Fibroblast of peridontal ligament (primary cell): Measurements from ENCODE around the gene KIAA1549.
A peak's percentile ranks its signal among the peaks of the same experiment; 100 is the strongest.
"Not testable (repeated sequence)": the region's sequence is repeated elsewhere in the genome, so short reads cannot be mapped to it uniquely, and the experiment has no call there.

Experiments used
- DNase-seq: peaks from one replicate; pipeline ENCODE4 v3.0.0-alpha.2; 2010; ENCODE audit errors: extremely low read depth

The KIAA1549 gene

DNA sequence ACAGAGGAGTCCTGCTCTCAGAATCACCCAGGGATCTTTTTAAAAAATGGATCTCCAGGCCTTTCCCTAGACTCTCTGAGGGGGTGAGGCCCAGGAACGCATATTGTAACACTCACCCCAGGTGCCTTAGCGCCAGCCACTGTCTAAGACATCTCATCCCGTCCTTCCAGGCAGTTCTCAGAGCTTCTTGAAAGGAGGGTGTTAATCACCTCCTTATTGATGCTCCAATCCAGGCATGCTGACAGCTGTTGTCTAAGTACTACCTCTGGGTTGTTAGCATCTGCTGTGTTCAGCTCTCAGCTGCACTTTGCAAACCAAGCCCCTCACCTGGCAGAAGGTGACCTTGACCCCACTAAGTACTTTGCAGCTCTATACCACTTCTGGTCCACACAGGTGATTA is 36.0 kb downstream of the KIAA1549 start:
- DNase-seq, result no peak

DNA sequence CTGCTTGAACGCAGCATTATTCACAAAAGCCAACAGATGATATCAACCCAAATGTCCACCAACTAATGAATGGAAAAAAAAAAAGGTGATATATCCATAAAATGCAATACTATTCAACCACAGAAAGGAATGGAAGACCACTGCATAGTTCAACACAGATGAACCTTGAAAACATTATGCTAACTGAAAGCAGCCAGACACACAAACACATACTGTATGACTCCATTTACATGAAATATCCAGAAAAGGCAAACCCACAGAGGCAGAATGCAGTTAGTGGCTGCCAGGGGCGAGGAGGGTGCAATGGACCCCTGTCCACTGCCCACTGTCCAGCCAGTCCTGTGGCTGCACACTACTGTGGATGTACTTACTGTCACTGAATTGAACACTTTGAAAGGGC is 36.6 kb downstream of the KIAA1549 start:
- no peak for DNase-seq

DNA sequence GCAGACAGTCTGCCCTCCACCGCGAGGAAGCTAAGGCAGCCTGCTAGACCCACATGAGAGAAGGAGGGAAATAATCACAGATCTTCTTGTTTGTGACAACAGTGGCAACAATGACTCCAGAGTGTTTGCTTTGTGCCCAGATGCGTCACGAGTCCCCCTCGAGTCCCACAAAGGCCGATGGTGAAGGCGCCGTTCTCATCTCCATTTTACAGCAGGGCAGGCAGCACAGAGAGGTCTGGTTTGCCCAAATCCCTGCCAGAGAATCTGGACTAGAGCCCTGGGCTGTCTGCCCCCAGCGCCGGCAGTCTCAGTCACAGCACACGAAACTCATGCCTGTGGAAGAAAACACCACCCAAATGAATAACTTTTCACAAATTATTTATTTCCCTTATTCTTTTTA is 38.1 kb downstream of the KIAA1549 start:
- no peak for DNase-seq

DNA sequence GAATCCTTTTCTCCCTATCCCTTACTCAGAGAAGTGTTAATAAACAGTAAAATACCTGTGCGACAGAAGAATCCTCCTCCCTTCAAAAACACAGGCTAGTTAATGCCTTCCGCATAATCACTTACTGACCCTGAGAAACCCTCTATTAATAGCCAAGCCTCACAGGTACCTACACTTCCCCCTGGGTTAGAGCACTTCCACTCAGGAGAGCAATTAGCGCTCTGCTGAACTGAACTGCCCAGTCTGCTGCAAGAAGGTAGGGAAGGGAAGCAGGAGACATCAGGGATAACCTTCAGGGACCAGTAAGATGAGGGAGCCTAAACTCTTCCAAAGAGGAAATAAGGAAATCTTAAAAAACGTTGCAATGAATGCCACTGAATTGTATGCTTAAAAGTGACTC is 39.6 kb downstream of the KIAA1549 start:
- no peak for DNase-seq

DNA sequence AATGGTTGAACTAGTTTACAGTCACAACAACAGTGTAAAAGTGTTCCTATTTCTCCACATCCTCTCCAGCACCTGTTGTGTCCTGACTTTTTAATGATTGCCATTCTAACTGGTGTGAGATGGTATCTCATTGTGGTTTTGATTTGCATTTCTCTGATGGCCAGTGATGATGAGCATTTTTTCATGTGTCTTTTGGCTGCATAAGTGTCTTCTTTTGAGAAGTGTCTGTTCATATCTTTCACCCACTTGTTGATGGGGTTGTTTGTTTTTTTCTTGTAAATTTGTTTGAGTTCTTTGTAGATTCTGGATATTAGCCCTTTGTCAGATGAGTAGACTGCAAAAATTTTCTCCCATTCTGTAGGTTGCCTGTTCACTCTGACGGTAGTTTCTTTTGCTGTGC is 40.6 kb downstream of the KIAA1549 start:
- DNase-seq, result not testable (repeated sequence)

DNA sequence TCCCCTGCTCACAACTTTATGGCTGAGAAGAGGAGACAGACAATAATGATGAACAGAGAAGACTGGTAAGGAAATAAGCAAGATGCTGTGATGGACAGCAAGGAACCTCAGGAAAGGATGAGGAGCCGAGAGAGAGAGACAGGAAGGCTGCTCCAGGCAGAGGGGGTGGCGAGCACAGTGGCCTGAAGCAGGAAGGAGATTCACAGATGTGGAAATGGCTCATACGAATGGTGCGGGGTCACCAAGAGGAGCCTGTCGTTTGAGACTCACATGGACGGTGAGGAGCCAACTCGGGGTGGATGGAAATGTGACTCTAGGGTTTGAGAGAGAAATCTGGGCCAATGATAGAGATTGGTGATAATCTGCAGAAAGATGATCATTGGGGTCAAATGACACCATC is 43.7 kb downstream of the KIAA1549 start:
- no peak for DNase-seq

DNA sequence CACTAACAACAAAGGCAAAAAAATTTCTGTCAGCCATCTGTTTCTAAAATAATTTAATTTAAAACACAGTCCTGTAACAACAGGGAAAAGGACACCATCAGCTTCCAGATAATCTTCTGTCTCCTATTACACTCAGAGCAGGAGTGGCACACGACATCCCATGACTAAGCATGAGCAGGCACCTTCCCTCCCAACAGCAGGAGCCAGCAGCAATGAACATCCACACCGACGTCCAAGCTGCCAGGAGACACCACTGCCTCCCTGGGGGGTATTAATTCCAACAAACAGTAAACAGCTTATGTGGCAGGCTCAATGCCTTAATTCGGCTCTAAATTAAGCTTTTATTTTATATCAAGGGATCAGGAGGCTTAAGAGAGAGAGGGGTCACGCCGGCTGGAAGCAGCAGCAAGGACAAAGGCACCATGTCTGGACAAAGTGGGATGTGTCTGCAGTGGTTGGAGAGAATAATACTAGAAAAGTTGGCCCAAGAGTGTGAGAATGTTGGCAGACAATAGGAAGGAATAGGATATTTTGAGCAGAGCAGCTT is 45.7 kb downstream of the KIAA1549 start:
- DNase-seq, result peak; percentile 66

DNA sequence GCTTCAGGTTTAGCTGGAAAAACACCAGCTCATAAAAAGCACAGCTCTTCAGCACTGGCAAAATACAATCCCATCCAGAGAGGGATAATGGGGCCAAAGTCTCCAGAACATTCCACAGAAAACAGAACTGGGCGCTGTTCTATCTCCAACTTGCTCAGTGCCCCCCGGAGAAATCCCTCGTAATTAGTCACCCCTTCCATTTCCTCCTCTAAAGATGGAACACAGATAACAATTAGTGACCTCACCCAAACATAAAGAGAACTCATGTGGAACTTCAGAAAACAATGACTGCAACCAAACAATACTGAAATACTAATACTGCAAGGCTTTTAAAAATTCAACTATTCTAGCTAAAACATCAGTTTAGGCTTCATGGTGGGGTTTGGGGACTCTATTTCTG is 46.3 kb downstream of the KIAA1549 start:
- no peak for DNase-seq

DNA sequence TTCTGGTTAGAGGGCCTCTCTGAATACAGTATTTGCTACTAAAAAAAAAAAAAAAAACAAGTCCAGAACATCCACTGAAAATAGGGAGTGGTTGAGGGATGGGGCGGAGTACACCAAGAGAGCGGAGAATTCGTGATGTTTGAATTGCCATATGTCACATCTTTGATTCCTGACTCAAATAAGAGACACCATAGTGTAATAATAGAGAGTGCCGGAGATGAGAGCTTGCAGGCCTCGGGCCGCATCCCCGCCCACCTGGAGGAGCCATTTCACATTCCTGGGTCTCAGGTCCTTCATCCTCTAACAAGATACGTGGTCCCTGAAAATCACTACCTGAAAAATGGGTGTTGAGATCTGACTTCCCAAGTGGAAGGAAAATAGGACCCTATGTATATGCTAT is 46.8 kb downstream of the KIAA1549 start:
- no peak for DNase-seq

DNA sequence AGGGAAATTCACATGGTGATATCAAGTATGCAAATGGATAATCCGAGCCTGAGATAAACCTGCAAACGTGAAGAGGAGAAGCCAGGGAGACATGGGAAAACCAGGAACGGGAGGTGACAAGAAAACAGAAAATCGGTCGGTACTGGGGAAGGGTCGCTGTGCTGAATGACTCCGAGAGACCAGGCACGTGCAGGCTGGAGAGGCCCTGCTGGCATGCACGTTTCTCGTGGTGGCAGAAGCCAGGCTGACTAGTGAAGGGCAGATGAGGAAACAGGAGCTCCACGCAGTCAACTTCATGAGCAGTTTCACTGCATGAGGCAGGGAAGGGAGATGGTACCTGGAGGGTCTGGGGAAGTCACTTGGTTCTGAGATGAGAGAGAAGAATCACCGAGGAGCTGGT is 48.3 kb downstream of the KIAA1549 start:
- DNase-seq, result no peak

DNA sequence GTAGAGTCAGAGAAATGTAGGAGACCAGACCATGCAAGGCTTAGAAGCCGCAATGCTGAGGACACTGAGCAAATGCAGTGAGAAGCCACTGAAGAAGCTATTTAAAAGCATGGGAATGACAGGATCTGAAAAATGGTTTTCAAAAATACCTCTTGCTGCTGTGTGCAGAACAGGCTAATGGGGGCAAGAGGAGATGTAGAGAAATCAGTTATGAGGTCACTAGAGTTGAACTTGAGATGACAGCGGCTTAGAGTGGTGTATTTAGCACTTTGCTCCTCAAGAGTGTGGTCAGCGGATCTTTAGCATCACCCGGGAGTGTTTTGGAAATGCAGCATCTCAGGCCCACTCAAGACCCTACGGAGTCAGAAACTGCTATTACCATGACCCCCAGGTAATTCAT is 48.8 kb downstream of the KIAA1549 start:
- DNase-seq, result no peak

DNA sequence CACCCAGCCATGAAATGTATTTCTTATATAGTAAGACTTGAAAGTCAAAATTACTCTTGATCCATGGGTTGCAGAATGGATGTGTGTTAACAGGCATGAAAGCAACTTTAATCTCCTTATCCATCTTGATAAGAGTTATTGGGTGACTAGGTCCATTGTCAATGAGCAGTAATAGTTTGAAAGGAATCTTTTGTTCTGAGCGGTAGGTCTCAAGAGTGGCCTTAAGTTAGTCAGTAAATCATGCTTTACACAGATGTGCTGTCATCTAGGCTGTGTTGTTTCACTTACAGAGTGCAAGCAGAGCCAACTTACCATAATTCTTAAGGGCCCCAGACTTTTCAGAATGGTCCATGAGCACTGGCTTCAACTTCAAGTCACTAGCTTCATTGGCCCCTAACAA is 51.2 kb downstream of the KIAA1549 start:
- no peak for DNase-seq

DNA sequence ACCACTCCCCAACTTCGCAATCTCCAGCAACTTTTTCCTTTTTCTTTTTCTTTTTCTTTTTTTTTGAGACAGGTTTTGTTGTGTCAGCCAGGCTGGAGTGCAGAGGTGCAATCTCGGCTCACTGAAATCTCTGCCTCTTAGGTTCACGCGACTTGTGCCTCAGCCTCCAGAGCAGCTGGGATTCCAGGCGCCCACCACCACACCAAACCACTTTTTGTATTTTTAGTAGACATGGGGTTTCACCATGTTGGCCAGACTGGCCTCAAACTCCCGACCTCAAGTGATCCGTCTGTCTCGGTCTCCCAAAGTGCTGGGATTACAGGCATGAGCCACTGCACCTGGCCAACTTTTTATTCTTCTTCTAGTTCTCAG is 55.0 kb downstream of the KIAA1549 start:
- no peak for DNase-seq

DNA sequence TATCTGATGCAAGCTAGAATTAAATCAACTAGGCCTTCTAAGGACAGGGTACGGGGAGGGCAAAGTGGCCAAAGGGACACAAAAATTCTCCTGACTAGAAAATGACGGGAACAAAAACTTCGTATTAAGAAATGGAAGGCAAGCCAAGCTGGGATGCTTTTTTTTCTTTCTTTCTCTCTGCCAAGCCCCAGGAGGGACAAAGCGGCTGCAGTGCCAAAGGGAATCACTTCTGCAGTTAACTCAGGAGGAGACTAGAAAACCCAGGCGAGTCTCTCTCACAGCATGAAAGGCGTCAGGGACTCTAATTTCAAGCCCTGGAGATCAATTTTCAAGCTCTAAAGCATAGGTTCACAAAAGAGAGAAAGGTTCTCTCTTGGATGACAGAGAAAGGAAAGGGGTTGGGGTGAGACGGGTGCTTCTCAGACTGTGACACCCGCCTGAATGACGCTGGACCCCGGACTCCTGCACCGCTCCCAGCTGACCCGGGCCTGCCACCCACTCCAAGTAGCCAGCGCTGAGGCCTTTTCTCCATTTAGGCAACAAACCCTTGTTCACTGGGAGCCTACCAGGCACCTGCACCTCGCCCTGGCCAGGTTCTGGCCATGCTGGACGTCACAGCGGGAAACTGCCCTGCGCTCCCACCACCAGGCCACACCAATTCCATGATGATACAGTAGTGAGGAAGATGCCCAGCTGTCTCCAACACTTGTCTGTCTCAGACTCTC is 56.5 kb downstream of the KIAA1549 start:
- no peak for DNase-seq

DNA sequence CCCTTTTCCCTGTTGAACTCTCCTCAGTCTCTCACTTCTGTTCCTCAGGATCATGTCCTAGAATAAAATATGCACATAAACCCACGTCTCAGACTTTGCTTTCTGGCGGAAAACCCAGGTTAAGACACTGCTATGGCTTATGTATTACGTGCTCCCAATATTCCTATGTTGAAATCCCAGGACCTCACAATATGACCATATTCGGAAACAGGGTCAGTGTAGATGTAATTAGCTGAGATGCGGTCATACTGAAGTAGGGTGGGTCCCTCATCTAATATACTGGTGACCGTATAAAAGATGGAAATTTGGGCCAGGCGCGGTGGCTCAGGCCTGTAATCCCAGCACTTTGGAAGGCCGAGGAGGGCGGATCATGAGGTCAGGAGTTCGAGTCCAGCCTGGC is 59.9 kb downstream of the KIAA1549 start:
- no peak for DNase-seq

DNA sequence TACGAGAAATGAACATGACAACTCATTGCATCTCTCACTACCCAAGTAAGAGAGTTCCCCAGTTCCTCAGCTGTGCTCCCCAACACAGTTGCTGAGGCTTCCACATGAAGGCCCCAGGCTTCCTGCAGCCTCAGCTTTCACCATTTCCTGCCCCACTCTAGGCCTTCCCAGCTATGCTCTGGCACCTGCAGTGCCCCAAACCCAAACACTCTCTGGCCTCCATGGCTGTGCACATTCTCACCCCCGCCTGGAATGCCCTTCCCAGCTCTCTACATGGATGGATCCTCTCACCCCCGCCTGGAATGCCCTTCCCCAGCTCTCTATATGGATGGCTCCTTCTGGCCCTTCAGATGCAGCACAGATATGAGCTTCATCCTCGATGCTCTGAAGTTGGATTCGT is 61.3 kb downstream of the KIAA1549 start:
- DNase-seq, result no peak

DNA sequence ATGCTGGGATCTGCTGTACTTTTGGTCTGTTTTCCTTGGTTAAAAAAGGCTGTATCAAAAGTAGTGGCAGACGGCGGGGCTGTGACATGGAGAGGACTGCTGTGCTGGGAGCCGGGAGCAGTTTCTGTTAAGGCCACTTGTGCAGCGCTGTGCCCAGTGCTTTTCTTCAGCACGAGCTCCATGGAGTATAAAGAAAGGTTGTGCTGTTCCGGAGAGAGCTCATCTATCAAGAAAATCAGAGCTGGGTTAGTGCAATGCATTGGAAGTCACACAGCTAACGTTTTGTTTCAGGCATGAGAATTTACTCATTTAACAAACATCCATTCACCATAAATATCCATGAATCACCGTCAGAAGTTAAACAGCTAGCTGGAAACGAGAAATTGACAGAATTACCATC is 62.0 kb downstream of the KIAA1549 start:
- peak; percentile 50 for DNase-seq

DNA sequence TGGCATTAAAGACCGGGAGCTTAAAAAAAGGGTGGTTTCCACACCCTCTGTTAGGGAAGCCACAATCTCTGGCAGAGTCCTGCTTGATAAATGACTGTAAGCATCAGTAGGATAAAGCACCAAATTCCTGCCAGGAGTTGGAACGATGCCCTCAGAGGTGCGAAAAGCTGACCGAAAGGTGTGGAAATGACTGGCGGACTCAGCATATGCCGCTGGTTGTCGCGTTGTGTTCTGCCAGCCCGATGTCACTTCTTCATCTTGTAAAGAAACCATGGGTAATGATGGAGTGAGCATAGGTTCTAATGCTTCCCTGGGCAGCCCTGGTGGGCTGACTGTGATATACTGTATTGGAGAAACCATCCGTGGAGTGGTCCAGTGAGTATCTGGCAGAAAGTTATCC is 62.4 kb downstream of the KIAA1549 start:
- no peak for DNase-seq

DNA sequence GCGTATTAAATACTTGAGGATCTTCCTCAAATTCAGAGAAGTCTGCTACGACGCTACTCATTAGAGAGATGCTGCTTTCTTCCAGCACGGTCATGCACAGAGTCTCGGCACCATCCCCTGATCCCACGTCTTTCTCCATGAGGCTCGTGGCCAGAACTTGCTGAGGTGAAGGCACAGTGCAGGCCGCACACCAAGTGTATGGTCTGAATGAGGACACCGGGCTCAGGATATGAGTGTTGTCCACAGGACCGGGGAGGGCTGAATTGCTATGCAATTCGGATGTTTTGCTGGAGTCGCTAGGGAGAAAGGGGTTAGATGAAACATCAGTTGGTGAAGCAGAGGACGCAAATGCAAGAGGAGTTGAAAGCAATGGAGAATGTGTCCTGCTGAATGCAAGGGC is 63.0 kb downstream of the KIAA1549 start:
- DNase-seq, result no peak

DNA sequence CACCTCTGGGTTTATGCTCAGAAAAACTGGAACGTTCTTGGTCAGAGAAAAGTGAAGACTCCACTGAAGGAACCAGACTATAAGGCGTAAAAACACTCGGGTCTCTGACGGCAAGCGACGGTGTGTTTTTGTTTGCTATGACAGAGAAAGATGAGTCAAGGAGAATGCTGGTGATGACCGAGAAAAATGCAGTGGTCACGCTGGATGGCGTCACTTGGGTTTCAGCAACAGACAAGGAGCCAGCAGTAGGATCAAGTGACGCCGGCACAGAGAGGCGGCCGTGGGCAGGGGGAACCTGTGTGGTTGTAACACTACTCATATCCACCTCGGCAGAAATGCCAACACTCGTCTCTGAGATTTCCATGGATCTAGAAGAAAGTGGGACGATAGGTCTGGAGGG is 63.4 kb downstream of the KIAA1549 start:
- DNase-seq, result no peak

DNA sequence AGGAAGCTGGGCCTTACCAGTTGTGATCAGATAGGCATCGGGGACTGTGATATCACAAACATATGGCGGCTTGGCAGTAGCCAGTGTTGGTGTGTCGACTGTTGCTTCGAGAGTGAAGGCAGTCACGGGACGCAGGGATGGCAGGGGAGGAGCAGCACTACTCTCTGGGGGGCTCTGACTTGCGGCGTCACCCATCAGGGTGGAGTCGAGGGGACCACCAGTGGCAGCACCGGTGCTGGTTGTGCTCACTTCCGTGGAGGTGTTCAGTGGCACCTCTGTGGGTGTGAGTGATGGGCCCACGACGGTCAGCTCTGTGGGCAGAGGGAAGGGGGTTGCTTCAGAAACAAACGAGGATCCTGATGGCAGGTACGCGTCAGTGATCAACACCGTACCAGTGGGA is 64.5 kb downstream of the KIAA1549 start:
- DNase-seq, result no peak

DNA sequence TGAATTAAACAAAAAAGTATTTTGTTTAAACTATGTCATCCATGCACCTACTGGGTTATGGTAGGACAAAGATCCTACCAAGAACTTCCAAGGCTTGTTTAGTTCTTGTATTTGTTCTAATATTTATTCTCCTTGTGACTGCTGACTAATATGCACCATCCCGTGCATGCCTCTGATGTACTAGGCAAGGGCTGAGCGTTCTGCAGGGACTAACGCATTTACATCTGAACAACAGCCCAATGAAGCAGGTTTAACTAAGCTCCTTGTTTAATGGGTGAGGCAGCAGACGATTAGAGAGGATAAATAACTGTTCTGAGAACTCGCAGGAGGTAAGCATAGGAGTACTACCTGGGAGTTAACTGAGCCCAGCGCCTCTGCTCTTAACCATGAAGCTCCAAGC is 64.9 kb downstream of the KIAA1549 start:
- DNase-seq, result no peak

DNA sequence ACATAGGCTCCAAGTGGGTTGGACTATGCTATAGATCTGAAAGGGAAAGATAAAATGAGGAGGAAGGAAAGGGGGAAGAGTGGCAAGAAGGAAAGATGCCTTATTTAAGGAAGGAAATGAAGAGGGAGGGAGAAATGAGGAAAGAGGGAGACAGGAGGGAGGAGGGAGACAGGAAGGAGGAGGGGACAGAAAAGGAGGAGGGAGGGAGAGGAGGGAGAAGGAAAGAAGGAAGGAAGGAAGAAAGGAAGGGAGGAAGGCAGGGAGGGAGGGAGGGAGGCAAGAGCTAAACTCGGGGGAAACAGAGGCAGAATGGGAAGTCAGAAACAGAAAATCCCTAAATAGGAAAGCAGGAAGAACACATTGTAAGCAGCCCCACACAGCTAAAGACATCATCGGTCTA is 67.4 kb downstream of the KIAA1549 start:
- no peak for DNase-seq

DNA sequence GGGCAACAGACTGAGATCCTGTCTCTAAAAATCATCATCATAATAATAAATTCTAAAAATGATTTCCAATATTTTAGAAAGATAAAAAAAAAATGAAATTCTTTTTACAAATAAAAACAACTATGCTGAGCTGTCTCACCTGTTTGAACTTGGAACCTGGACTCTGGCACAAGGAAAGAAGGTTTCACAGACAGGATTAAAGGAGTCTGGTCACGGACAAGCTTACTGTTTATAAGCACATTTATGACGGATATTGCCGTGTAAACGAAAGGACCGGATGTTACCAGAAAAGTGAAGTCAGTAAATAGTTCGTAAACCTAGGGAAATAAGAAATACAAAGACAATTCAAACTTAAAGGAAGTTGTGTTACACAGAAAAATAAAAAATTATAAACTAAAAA is 70.2 kb downstream of the KIAA1549 start:
- no peak for DNase-seq
